GM18507 (cell line): ENCODE data around the gene ASIC4.

Experiments
- DNase-seq: peaks from one replicate; pipeline ENCODE4 v3.0.0; 2011; ENCODE audit warnings: low read depth; ENCODE audit not compliant: insufficient read length; ENCODE audit errors: extremely low spot score
- FAIRE-seq: peaks from 2 replicates; lab custom pipeline; 2011; peaks lifted over from hg19 to GRCh38; lab: Jason Lieb, UNC

ASIC4 gene, protein sequence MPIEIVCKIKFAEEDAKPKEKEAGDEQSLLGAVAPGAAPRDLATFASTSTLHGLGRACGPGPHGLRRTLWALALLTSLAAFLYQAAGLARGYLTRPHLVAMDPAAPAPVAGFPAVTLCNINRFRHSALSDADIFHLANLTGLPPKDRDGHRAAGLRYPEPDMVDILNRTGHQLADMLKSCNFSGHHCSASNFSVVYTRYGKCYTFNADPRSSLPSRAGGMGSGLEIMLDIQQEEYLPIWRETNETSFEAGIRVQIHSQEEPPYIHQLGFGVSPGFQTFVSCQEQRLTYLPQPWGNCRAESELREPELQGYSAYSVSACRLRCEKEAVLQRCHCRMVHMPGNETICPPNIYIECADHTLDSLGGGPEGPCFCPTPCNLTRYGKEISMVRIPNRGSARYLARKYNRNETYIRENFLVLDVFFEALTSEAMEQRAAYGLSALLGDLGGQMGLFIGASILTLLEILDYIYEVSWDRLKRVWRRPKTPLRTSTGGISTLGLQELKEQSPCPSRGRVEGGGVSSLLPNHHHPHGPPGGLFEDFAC

GRCh38 chr2:219514196-219514761 lies at the start of gene ASIC4:
ASIC4 (plus strand) TSS chr2:219514482; CDS start chr2:219514725, 243 bp downstream.
- DNase-seq (no peak), FAIRE-seq (no peak)

DNA sequence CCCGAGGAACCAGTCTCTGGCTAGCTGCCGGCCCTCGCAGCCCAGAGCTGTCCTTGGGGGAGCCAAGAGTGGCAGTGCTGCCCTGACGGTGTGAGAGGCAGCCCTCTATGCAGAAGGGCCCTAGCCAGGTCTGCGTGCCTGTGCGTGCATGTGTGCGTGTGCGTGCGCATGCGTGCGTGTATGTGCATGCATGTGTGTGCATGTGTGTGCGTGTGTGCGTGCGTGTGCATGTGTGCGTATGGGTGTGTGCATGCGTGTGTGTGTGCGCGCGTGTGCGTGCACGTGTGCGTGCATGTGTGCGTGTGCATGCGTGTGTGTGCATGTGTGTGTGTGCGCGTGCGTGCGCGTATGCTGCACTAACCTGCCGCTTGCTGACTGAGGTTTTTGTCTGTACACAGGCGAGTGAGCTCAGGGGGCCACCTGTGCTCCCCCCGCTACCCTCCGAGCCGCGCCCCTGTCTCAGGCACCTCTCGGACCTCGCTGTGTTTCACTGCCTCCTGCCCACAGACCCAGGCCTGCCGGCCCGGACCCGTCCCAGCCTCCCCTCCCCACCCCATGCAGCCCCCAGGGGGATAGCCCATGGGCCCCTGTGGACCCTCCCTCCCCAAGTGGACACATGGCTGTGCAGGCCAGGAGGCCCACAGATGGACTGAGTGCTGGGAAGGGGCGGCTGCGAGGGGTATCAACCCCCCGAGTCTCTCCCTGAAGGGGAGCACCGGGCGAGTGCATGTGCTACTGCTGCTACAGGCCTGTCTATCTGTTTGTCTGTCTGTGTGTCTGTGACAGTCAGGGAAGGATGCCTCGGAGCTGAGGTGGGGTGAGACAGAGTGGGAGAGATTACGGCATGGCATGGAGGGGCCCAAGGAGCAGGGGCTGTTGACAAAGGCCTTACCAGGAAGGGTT lies 48.4 kb upstream of the ASIC4 start:
- no peak for FAIRE-seq
- DNase-seq: no peak

DNA sequence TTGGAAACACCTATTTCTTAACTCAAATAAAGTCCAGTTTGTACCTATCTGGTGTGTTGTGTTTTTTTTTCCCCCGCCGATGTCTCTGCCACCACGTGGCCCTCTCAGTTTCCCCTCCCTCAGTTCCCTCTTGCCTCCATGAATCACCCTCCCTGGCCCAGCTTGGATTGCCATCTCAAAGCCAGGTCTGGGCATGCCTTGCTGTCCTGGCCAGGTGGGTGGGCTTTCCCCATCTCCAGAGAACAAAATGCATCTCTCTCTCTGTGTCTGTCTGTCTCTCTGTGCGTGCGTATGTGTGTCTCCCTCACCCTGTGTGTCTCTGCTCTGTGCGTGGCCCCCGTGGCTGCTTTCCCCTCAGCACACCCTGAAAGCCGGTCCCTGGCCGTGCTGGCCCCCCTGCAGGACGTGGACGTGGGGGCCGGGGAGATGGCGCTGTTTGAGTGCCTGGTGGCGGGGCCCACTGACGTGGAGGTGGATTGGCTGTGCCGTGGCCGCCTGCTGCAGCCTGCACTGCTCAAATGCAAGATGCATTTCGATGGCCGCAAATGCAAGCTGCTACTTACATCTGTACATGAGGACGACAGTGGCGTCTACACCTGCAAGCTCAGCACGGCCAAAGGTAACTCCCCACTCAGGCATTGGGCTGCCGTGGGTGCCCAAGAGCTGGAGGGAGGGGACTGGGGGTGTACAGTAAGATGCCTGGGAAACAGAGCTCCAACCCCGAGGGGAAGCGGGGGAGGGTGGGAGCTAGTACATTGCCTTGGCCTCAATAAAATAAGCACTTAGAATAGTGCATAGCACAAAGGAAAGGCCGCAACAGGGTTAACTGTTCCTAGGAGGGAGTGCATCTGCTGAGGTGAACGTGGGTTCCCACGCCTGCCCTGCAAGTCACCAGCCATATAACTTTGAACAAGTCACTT lies 47.2 kb upstream of the ASIC4 start:
- no peak for FAIRE-seq
- no peak for DNase-seq

DNA sequence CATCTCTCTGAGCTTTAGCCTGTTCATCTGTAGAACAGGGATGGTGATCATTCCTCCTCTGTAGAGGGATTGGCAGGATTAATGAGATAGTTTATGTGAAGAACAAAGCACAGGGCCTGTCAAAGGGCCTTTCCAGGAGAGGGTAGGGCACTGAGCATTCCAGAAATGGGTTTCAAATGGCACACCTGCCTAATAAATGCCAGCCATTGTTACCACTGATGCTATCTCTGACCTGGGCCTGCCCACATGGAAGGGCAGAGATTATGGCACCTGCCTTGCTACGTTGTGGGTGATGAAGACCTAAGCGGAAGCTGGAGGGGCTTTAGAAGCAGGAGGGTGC lies 46.6 kb upstream of the ASIC4 start:
- DNase-seq (no peak), FAIRE-seq (no peak)

DNA sequence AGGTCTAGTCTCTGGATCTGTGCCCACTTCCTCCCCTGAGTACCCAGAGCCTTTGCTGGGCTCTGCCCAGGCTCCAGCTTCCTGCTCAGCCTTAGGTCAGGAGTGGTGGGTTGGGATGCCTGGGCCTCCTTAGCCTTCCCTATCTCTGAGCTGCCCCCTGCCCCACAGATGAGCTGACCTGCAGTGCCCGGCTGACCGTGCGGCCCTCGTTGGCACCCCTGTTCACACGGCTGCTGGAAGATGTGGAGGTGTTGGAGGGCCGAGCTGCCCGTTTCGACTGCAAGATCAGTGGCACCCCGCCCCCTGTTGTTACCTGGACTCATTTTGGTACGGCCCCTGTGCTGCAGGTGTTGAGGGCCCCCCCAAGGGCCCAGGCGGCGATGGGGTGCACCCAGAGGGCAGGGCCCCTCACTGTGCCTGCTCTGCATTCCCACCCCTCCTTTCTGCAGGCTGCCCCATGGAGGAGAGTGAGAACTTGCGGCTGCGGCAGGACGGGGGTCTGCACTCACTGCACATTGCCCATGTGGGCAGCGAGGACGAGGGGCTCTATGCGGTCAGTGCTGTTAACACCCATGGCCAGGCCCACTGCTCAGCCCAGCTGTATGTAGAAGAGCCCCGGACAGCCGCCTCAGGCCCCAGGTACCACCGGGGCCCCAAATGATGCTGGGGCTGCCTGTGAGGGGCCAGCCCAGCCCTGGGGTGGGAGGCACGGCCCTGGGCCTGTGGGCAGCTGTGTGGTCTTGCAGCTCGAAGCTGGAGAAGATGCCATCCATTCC lies 45.7 kb upstream of the ASIC4 start:
- FAIRE-seq (no peak), DNase-seq (no peak)

DNA sequence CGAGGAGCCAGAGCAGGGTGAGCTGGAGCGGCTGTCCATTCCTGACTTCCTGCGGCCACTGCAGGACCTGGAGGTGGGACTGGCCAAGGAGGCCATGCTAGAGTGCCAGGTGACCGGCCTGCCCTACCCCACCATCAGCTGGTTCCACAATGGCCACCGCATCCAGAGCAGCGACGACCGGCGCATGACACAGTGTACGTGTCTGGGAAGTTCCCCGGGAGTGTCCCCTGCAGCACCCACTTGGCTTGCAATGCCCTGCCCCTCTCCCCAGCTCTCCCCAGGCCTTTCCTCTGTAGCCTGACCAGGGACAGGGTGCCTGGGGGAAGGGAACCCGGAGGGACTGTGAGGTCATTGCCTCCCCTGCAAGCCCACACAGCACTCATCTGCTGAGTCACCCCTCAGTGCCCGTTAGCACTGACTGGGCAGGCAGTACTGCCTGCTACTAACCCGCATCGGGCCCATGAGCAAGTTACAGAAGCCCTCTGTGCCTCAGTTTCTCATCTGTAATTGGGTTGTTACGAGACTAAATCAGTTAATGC lies 45.0 kb upstream of the ASIC4 start:
- no peak for FAIRE-seq
- no peak for DNase-seq

GRCh38 chr2:219470429-219470828 lies 43.9 kb upstream of the ASIC4 start:
- no peak for DNase-seq
- no peak for FAIRE-seq

DNA sequence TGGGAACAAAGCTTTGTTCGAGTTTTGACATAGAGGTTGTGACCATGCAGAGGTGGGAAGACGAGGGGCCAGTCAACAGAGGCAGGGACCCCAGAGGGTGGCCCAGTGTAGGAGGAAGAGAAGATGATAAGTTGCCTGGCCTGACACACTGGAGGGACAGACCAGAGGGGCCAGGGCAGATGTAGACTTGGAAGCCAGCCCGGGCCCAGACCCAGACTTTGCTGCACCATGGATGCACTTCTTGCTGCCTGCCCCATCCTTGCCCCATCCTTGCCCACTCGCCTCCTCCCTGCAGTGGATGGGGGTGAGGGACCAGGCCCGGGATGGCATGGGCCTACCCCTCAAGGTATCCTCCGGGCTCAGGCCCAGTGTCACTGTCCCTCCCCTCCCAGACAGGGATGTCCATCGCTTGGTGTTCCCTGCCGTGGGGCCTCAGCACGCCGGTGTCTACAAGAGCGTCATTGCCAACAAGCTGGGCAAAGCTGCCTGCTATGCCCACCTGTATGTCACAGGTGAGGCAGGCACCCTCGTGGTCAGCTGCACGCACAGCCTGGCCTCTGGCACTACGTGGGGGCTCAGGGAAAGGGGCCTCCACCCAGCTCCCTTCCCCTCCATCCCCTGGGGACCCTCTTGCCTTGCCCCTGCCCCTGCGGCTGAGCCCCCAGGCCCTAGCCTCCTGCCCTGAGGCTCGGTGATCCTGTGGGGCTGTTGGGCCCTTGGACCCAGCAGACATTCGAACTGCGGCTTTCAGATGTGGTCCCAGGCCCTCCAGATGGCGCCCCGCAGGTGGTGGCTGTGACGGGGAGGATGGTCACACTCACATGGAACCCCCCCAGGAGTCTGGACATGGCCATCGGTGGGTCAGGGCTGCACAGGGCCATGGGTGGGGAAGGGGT lies 42.6 kb upstream of the ASIC4 start:
- FAIRE-seq: no peak
- no peak for DNase-seq

DNA sequence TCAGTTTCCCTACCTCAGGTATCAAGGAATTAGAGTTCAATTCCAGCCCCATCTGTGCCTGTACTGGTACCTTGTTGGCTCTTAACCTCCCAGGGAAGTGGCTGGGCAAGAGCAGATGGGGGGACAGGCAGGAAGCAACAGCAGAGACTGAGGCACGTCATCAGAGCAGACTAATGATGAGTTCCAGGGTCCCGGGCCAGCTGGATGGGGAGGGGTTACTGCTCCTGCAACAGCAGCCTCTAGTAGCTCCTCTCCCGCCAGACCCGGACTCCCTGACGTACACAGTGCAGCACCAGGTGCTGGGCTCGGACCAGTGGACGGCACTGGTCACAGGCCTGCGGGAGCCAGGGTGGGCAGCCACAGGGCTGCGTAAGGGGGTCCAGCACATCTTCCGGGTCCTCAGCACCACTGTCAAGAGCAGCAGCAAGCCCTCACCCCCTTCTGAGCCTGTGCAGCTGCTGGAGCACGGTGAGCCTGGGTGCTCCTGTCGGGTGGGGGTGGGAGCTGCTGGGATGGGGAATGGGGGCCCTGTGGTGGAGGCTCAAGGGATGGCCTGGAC lies 41.6 kb upstream of the ASIC4 start:
- no peak for FAIRE-seq
- DNase-seq: no peak

- DNase-seq: no peak
- no peak for FAIRE-seq
Measured at GRCh38 chr2:219473511-219473910, 40.8 kb upstream of the ASIC4 start.

- FAIRE-seq: no peak
- DNase-seq: no peak
Measured at GRCh38 chr2:219474285-219475060, 39.8 kb upstream of the ASIC4 start.

DNA sequence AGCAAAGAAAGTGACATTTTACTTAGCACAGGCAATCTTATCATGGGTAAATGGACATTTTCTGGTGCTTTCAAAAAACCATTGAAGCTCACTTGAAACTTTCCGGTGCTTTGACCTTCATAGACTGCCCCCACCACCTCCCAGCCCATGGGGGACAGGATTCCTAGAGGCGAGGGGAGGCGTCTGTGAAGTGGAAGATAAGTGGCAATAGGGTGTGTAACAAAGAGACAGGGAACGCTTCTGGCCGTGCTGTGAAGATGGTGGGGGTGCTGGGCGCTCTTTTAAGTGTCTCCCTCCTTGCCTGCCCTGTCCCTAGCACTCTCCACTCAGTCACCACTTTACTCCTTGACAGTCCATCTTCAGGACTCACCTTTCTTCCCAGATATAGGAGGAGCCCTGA lies 39.0 kb upstream of the ASIC4 start:
- no peak for FAIRE-seq
- DNase-seq: no peak

GRCh38 chr2:219475697-219476651 lies 38.3 kb upstream of the ASIC4 start:
- no peak for DNase-seq
- FAIRE-seq: no peak

- FAIRE-seq (no peak), DNase-seq (no peak)
Measured at GRCh38 chr2:219476652-219477151, 37.6 kb upstream of the ASIC4 start.

DNA sequence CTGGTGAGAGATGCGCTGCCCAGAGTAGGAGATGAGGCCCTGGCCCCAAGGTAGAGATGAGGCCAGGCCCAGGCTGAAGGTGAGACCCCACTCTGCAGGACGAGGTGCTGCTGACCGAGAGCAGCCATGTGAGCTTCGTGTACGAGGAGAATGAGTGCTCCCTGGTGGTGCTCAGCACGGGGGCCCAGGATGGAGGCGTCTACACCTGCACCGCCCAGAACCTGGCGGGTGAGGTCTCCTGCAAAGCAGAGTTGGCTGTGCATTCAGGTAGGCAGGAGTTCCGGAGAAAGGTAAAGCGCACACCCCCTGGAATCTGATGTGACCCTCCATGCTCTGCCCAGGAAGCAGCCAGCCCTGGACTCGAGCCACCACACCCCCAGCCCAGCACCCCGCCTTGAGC lies 37.1 kb upstream of the ASIC4 start:
- FAIRE-seq: no peak

More for the DNA sequence above, 37.1 kb upstream of the ASIC4 start:
- DNase-seq: no peak
